Measurements from ENCODE around the gene PMFBP1. TPM values are rescaled to one million over a fixed set of nuclear protein-coding genes. Genes with fewer than 3 reads are reported as not detected.

The PMFBP1 gene
- total and polyA plus RNA-seq, 10 donors: 0.52 to 17.2 (median 1.1) TPM

- no peak for DNase-seq
- no peaks in the 10 kb centered on the region for H3K27me3 ChIP-seq (replicated peaks in 1 of 7)
- peaks cover 0 to 4% (median 0%) of the 10 kb centered on the region in 6 donors for H3K36me3 ChIP-seq
- intact Hi-C loops (cut with DNase I; ENCODE audit: low total_unique reads): no loop called here
- TF ChIP-seq CTCF (IDR thresholded peaks at IDR 0.05 in 8 of 11, conservative IDR thresholded peaks at IDR 0.05 in 3 of 11) (no peak), POLR2AphosphoS5 (IDR thresholded peaks at IDR 0.05) (no peak), POLR2A (IDR thresholded peaks at IDR 0.05) (no peak)
- H3K4me3 ChIP-seq: no peak overlapping the region
- no peaks in the 10 kb centered on the region for H3K9me3 ChIP-seq
- H3K27ac ChIP-seq: no peak overlapping the region
- no peaks in the 10 kb centered on the region for H3K4me1 ChIP-seq
- 78 to 92% (median 86%) methylated on average over 15 of the region's 15 CpGs for WGBS, 5 donors
These were observed 34.4 kb downstream of the PMFBP1 start for GRCh38 chr16:72137380-72138063.

GRCh38 chr16:72134507-72134906, 37.4 kb downstream of the PMFBP1 start:
- no peaks in the 10 kb centered on the region for H3K9me3 ChIP-seq
- intact Hi-C loops (cut with DNase I; ENCODE audit: low total_unique reads): no loop called here
- H3K27me3 ChIP-seq (replicated peaks in 1 of 7): no peaks in the 10 kb centered on the region
- TF ChIP-seq CTCF (IDR thresholded peaks at IDR 0.05 in 8 of 11, conservative IDR thresholded peaks at IDR 0.05 in 3 of 11) (no peak), POLR2A (IDR thresholded peaks at IDR 0.05) (no peak), POLR2AphosphoS5 (IDR thresholded peaks at IDR 0.05) (no peak)
- no peak overlapping the region for H3K4me3 ChIP-seq
- H3K36me3 ChIP-seq: peaks cover 0 to 4% (median 0%) of the 10 kb centered on the region in 6 donors
- WGBS, 5 donors: 88 to 99% (median 96%) methylated on average over 2 of the region's 2 CpGs
- H3K27ac ChIP-seq: no peak overlapping the region
- no peaks in the 10 kb centered on the region for H3K4me1 ChIP-seq
- no peak for DNase-seq

- intact Hi-C loops (cut with DNase I; ENCODE audit: low total_unique reads): no loop called here
- H3K4me3 ChIP-seq: no peak overlapping the region
- no peak overlapping the region for H3K27ac ChIP-seq
- peaks cover 0 to 4% (median 0%) of the 10 kb centered on the region in 6 donors for H3K36me3 ChIP-seq
- H3K27me3 ChIP-seq (replicated peaks in 1 of 7): no peaks in the 10 kb centered on the region
- DNase-seq: no peak
- no peaks in the 10 kb centered on the region for H3K4me1 ChIP-seq
- no peaks in the 10 kb centered on the region for H3K9me3 ChIP-seq
- WGBS, 5 donors: 81 to 93% (median 92%) methylated on average over 3 of the region's 3 CpGs
- TF ChIP-seq CTCF (IDR thresholded peaks at IDR 0.05 in 8 of 11, conservative IDR thresholded peaks at IDR 0.05 in 3 of 11): no peak
- TF ChIP-seq POLR2A (IDR thresholded peaks at IDR 0.05): no peak
- no peak for TF ChIP-seq POLR2AphosphoS5 (IDR thresholded peaks at IDR 0.05)
These were observed 39.2 kb downstream of the PMFBP1 start for GRCh38 chr16:72132726-72133125.

- WGBS, 5 donors: 70 to 86% (median 80%) methylated on average over 6 of the region's 6 CpGs
These were observed 40.9 kb downstream of the PMFBP1 start for GRCh38 chr16:72131036-72131435.

More at GRCh38 chr16:72131036-72131435, 40.9 kb downstream of the PMFBP1 start:
- H3K27me3 ChIP-seq (replicated peaks in 1 of 7): no peaks in the 10 kb centered on the region
- no peaks in the 10 kb centered on the region for H3K9me3 ChIP-seq
- H3K4me3 ChIP-seq: no peak overlapping the region
- no peak for DNase-seq
- H3K27ac ChIP-seq: no peak overlapping the region
- H3K4me1 ChIP-seq: peaks cover 0 to 6% (median 0%) of the 10 kb centered on the region in 6 donors
- no peak for TF ChIP-seq POLR2A (IDR thresholded peaks at IDR 0.05)
- no peak for TF ChIP-seq POLR2AphosphoS5 (IDR thresholded peaks at IDR 0.05)
- TF ChIP-seq CTCF (IDR thresholded peaks at IDR 0.05 in 8 of 11, conservative IDR thresholded peaks at IDR 0.05 in 3 of 11): no peak
- intact Hi-C loops (cut with DNase I; ENCODE audit: low total_unique reads): no loop called here
- no peaks in the 10 kb centered on the region for H3K36me3 ChIP-seq

All from spleen (tissue), 11 donors.